Keratinocyte (primary cell): Measurements from ENCODE around the gene ZNF385A. TPM values are rescaled to one million over a fixed set of nuclear protein-coding genes. Genes with fewer than 3 reads are reported as not detected.

Source experiments
- DNase-seq: peaks from one replicate; pipeline ENCODE4 v3.0.0-alpha.2; 2011; ENCODE audit warnings: low read depth, missing footprints, low spot score
- FAIRE-seq: peaks from 2 replicates; lab custom pipeline; 2011; peaks lifted over from hg19 to GRCh38; lab: Jason Lieb, UNC
- H2AFZ ChIP-seq: 2 replicates; pipeline ENCODE4 v1.6.0; 2012; ENCODE audit warnings: low read length, control low read depth, inconsistent platforms; ENCODE audit not compliant: control insufficient read depth
- H3K27ac ChIP-seq: 2 replicates; pipeline ENCODE4 v1.5.1; 2011; ENCODE audit warnings: low read length; ENCODE audit not compliant: control insufficient read depth, insufficient read depth
- H3K27me3 ChIP-seq: 3 replicates; pipeline ENCODE4 v1.6.0; 2011; ENCODE audit warnings: low read length; ENCODE audit not compliant: control insufficient read depth, insufficient read depth; ENCODE audit errors: extremely low read depth
- H3K36me3 ChIP-seq, 2 experiments: 2 replicates in 1 of 2; 3 replicates in 1 of 2; pipeline ENCODE4 v1.5.1; 2011; ENCODE audit warnings: low read length in 2 of 2, mild to moderate bottlenecking in 1 of 2; ENCODE audit not compliant: control insufficient read depth in 2 of 2, insufficient read depth in 2 of 2; ENCODE audit errors: extremely low read depth in 1 of 2
- H3K4me1 ChIP-seq: 3 replicates; pipeline ENCODE4 v1.5.1; 2011; ENCODE audit warnings: low read length; ENCODE audit not compliant: control insufficient read depth, insufficient read depth; ENCODE audit errors: extremely low read depth
- H3K4me2 ChIP-seq: 3 replicates; pipeline ENCODE4 v1.6.0; 2011; ENCODE audit warnings: low read depth, low read length; ENCODE audit not compliant: control insufficient read depth, insufficient read depth; ENCODE audit errors: extremely low read depth
- H3K4me3 ChIP-seq, 3 experiments: fragments of 200-600 bp in 1 of 3; sonication (generic) in 1 of 3; 2 replicates in 2 of 3; 3 replicates in 1 of 3; pipeline ENCODE4 v1.5.1; 2011 to 2016; ENCODE audit warnings: low read length in 3 of 3, mild to moderate bottlenecking in 3 of 3, control low read depth in 2 of 3, inconsistent platforms in 1 of 3, low read depth in 1 of 3, mixed read lengths in 1 of 3, mixed run types in 1 of 3, moderate library complexity in 1 of 3; ENCODE audit not compliant: control insufficient read depth in 2 of 3, insufficient read depth in 2 of 3; ENCODE audit errors: extremely low read depth in 1 of 3
- H3K79me2 ChIP-seq: 2 replicates; pipeline ENCODE4 v1.6.0; 2012; ENCODE audit warnings: low read length; ENCODE audit not compliant: control insufficient read depth, insufficient read depth
- H3K9ac ChIP-seq: 3 replicates; pipeline ENCODE4 v1.6.0; 2011; ENCODE audit warnings: low read length; ENCODE audit not compliant: control insufficient read depth, insufficient read depth; ENCODE audit errors: extremely low read depth
- H3K9me1 ChIP-seq: 3 replicates; pipeline ENCODE4 v1.6.0; 2011; ENCODE audit warnings: low read length; ENCODE audit not compliant: control insufficient read depth, insufficient read depth; ENCODE audit errors: extremely low read depth
- H3K9me3 ChIP-seq: 2 replicates; pipeline ENCODE4 v1.5.1; 2012; ENCODE audit warnings: low read depth, low read length; ENCODE audit not compliant: control insufficient read depth
- H4K20me1 ChIP-seq: 3 replicates; pipeline ENCODE4 v1.6.0; 2011; ENCODE audit warnings: low read length; ENCODE audit not compliant: control insufficient read depth, insufficient read depth; ENCODE audit errors: extremely low read depth
- CTCF ChIP-seq, 3 experiments: IDR thresholded peaks in 1 of 3; conservative IDR thresholded peaks in 1 of 3; optimal IDR thresholded peaks in 1 of 3; 2 replicates in 2 of 3; 3 replicates in 1 of 3; pipeline versions ENCODE3 to v1.5.1; 2011; ENCODE audit warnings: low read length in 3 of 3, mild to moderate bottlenecking in 3 of 3, moderate library complexity in 2 of 3, control low read depth in 1 of 3, inconsistent platforms in 1 of 3; ENCODE audit not compliant: insufficient read depth in 2 of 3; ENCODE audit errors: extremely low read depth in 1 of 3
- EZH2 ChIP-seq: IDR thresholded peaks from one replicate; pipeline ENCODE4 v1.6.1; 2012; ENCODE audit warnings: inconsistent platforms, mild to moderate bottlenecking, low read length, moderate library complexity
- dilution Hi-C: fragments of 300-500 bp; cut with MboI; formaldehyde crosslinking; loops from one replicate; pipeline ENCODE4 v1.7.0; 2020; ENCODE audit warnings: low sequenced_read_pairs; ENCODE audit not compliant: extremely low pct_ligation_motif_present
- polyA plus RNA-seq, 5 experiments: library from polyadenylated mRNA; depleted of rRNA in 3 of 5; stranded (reverse) in 3 of 5; stranded (forward) in 1 of 5; unstranded in 1 of 5; fragments of >200 nt; gene quantifications; 1 replicate in 1 of 5; 2 replicates in 3 of 5; 3 replicates in 1 of 5; pipeline versions ENCODE4 v1.2.1 to v1.2.3, GENCODE V29; 2011 to 2012; ENCODE audit warnings: missing spikeins in 2 of 5, low read depth in 1 of 5, low replicate concordance in 1 of 5

Gene ZNF385A
- polyA plus RNA-seq, 1 donor (not counting 4 experiments of a cell fraction or from before 2014, with no cell fraction given) = 11.4 TPM

GRCh38 chr12:54372113-54372806, 12.3 kb downstream of the ZNF385A start:
- no peak overlapping the region for H3K9ac ChIP-seq
- no peak overlapping the region for H3K4me3 ChIP-seq
- no peak overlapping the region for H3K4me2 ChIP-seq
- H3K4me1 ChIP-seq = peaks cover 38% of the 10 kb centered on the region
- DNase-seq = no peak
- peaks cover 5% of the 10 kb centered on the region for H4K20me1 ChIP-seq
- H3K36me3 ChIP-seq = peaks cover 51 to 61% of the 10 kb centered on the region in 2 experiments
- peaks cover 3% of the 10 kb centered on the region for H3K9me1 ChIP-seq
- no peaks in the 10 kb centered on the region for H3K9me3 ChIP-seq
- TF ChIP-seq EZH2 = no peak
- no peak overlapping the region for H3K27ac ChIP-seq
- H2AFZ ChIP-seq = no peak overlapping the region
- H3K79me2 ChIP-seq = peaks cover 13% of the 10 kb centered on the region
- FAIRE-seq = no peak
- H3K27me3 ChIP-seq = no peaks in the 10 kb centered on the region
- dilution Hi-C loops = no loop called here

- Histone ChIP-seq H3K27me3 (no peaks in the 10 kb centered on the region), H2AFZ (no peak overlapping the region), H3K36me3 (peaks cover 47 to 54% of the 10 kb centered on the region in 2 experiments), H3K4me1 (peaks cover 38% of the 10 kb centered on the region), H3K9me1 (peaks cover 3% of the 10 kb centered on the region), H4K20me1 (peaks cover 5% of the 10 kb centered on the region), H3K9me3 (no peaks in the 10 kb centered on the region), H3K79me2 (peaks cover 7% of the 10 kb centered on the region), H3K4me3 (no peak overlapping the region), H3K4me2 (no peak overlapping the region), H3K27ac (no peak overlapping the region), H3K9ac (no peak overlapping the region)
- FAIRE-seq = no peak
- no peak for DNase-seq
- TF ChIP-seq CTCF (optimal IDR thresholded peaks at IDR 0.05 in 1 of 3, IDR thresholded peaks at IDR 0.05 in 1 of 3, conservative IDR thresholded peaks at IDR 0.05 in 1 of 3; ENCODE audit: extremely low read depth in 1 of 3, insufficient read depth in 2 of 3, low read length in 3 of 3) (no peak), EZH2 (no peak)
- dilution Hi-C loops = no loop called here
Measured at GRCh38 chr12:54371328-54372112, 13.0 kb downstream of the ZNF385A start.
